K562 (cell line): ENCODE data around the gene SELENOT. TPM values are rescaled to one million over a fixed set of nuclear protein-coding genes. Genes with fewer than 3 reads are reported as not detected.
A peak's percentile ranks its signal among the peaks of the same experiment; 100 is the strongest.

ENCODE experiments used
- ELF4 ChIP-seq: fragments of 450-650 bp; formaldehyde crosslinking; IDR thresholded peaks from 2 replicates; pipeline ENCODE4 v1.4.0; 2022; ENCODE audit warnings: missing genetic modification characterization
- FOS ChIP-seq: IDR thresholded peaks from 3 replicates; pipeline ENCODE4 v1.6.1; 2011; ENCODE audit not compliant: insufficient read length; ENCODE audit errors: extremely low read depth
- MAX ChIP-seq: sonication (generic); formaldehyde crosslinking; IDR thresholded peaks from 2 replicates; pipeline ENCODE4 v1.9.0; 2022; ENCODE audit warnings: mild to moderate bottlenecking, missing genetic modification reagents
- NCOA4 ChIP-seq: fragments of 450-650 bp; IDR thresholded peaks from 2 replicates; pipeline ENCODE4 v1.6.1; 2018; ENCODE audit warnings: mild to moderate bottlenecking; ENCODE audit not compliant: partially characterized antibody
- NCOA6 ChIP-seq: fragments of 450-650 bp; IDR thresholded peaks from 2 replicates; pipeline ENCODE4 v1.6.1; 2017; ENCODE audit warnings: mild to moderate bottlenecking
- NFE2 ChIP-seq: IDR thresholded peaks from 2 replicates; pipeline ENCODE4 v1.6.1; 2014; ENCODE audit warnings: antibody characterized with exemption, low read depth
- PTRF ChIP-seq: fragments of 450-650 bp; IDR thresholded peaks from 2 replicates; pipeline ENCODE4 v1.6.1; 2016; ENCODE audit warnings: mild to moderate bottlenecking, missing genetic modification characterization, missing compliant biosample characterization
- RCOR1 ChIP-seq, 2 experiments: IDR thresholded peaks; 2 replicates each; pipeline ENCODE4 v1.6.1; 2012; ENCODE audit warnings: low read depth in 2 of 2, low read length in 2 of 2, borderline replicate concordance in 1 of 2, improper control_type of control experiment in 1 of 2
- SMARCE1 ChIP-seq: fragments of 450-650 bp; IDR thresholded peaks from 2 replicates; pipeline ENCODE4 v1.7.1; 2016; ENCODE audit warnings: mild to moderate bottlenecking
- SRSF1 ChIP-seq: fragments of 200-400 bp; formaldehyde crosslinking; IDR thresholded peaks from 2 replicates; pipeline ENCODE4 v1.6.1; 2017; ENCODE audit warnings: mild to moderate bottlenecking, low read depth, low read length, moderate library complexity
- TAF15 ChIP-seq: fragments of 200-400 bp; formaldehyde crosslinking; IDR thresholded peaks from 2 replicates; pipeline ENCODE4 v1.6.1; 2017; ENCODE audit warnings: mild to moderate bottlenecking, low read depth, low read length, moderate library complexity
- TOE1 ChIP-seq, 2 experiments: fragments of 450-650 bp in 1 of 2; sonication (generic) in 1 of 2; formaldehyde crosslinking in 1 of 2; IDR thresholded peaks; 2 replicates each; pipeline versions ENCODE4 v1.7.1 to v1.8.0; 2016 to 2022; ENCODE audit warnings: borderline replicate concordance in 2 of 2, mild to moderate bottlenecking in 2 of 2, antibody characterized with exemption in 1 of 2, inconsistent platforms in 1 of 2, low read depth in 1 of 2, missing genetic modification reagents in 1 of 2, moderate library complexity in 1 of 2
- ZNF316 ChIP-seq: fragments of 450-650 bp; IDR thresholded peaks from 2 replicates; pipeline ENCODE4 v1.6.1; 2016
- ZNF740 ChIP-seq, 3 experiments: fragments of 200-800 bp in 1 of 3; sonication (Bioruptor generic) in 1 of 3; sonication (generic) in 1 of 3; formaldehyde crosslinking in 1 of 3; IDR thresholded peaks; 2 replicates each; pipeline versions ENCODE4 v1.6.1 to v1.8.0; 2016 to 2022; ENCODE audit warnings: mild to moderate bottlenecking in 2 of 3, missing compliant biosample characterization in 2 of 3, missing genetic modification characterization in 2 of 3, missing genetic modification reagents in 1 of 3
- ZNF780A ChIP-seq: fragments of 250-450 bp; sonication (Bioruptor Pico); IDR thresholded peaks from 2 replicates; pipeline ENCODE4 v1.5.0; 2021; ENCODE audit warnings: mild to moderate bottlenecking
- polyA plus RNA-seq, 8 experiments: library from polyadenylated mRNA; depleted of rRNA in 4 of 8; stranded (reverse) in 5 of 8; unstranded in 3 of 8; fragments of >200 nt; fragmentation: Nextera tagmentation in 2 of 8; fragmentation: Illumina TruSeq in 1 of 8; extraction: Ambion mirVana in 2 of 8; extraction: Trizol in 1 of 8; gene quantifications; 2 replicates each; pipeline versions ENCODE4 v1.2.1 to v1.2.3, GENCODE V29; 2011 to 2014; ENCODE audit warnings: inconsistent platforms in 1 of 8, missing spikeins in 1 of 8
- total RNA-seq, 7 experiments: library from RNA; depleted of rRNA in 6 of 7; stranded (reverse); fragments of >200 nt in 6 of 7; fragmentation: Illumina TruSeq in 2 of 7; extraction: Trizol in 2 of 7; gene quantifications; 2 replicates each; pipeline versions ENCODE4 v1.2.1 to v1.2.3, GENCODE V29; 2011 to 2021; ENCODE audit warnings: low replicate concordance in 1 of 7
- TF ChIP-seq, protein P1 (sequence below): sonication (generic); formaldehyde crosslinking; IDR thresholded peaks from 2 replicates; pipeline ENCODE4 v1.8.0; 2022; ENCODE audit warnings: mild to moderate bottlenecking, missing genetic modification reagents
- TF ChIP-seq, protein P2 (sequence below), 2 experiments: fragments of 450-650 bp; IDR thresholded peaks; 2 replicates each; pipeline ENCODE4 v1.6.1; 2016
- TF ChIP-seq, protein P3 (sequence below): fragments of 250-450 bp; sonication (Bioruptor Pico); IDR thresholded peaks from 2 replicates; pipeline ENCODE4 v1.5.0; 2021; ENCODE audit warnings: mild to moderate bottlenecking, borderline replicate concordance

Gene SELENOT
- total and polyA plus RNA-seq, 9 of the 15 experiments (the other 6 are each of a cell fraction or from before 2014, with no cell fraction given), result 33.0 to 411 (median 91.9) TPM

- TF ChIP-seq ZNF740 (CRISPR knock-in tag; IDR thresholded peaks at IDR 0.05), result no peak
- no peak for TF ChIP-seq ZNF740 (tag; IDR thresholded peaks at IDR 0.05)
- TF ChIP-seq, protein P1, sequence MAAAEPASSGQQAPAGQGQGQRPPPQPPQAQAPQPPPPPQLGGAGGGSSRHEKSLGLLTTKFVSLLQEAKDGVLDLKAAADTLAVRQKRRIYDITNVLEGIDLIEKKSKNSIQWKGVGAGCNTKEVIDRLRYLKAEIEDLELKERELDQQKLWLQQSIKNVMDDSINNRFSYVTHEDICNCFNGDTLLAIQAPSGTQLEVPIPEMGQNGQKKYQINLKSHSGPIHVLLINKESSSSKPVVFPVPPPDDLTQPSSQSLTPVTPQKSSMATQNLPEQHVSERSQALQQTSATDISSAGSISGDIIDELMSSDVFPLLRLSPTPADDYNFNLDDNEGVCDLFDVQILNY (CRISPR knock-in tag), result no peak
- TF ChIP-seq TAF15, result no peak
- no peak for TF ChIP-seq NCOA4
- TF ChIP-seq, protein P2, sequence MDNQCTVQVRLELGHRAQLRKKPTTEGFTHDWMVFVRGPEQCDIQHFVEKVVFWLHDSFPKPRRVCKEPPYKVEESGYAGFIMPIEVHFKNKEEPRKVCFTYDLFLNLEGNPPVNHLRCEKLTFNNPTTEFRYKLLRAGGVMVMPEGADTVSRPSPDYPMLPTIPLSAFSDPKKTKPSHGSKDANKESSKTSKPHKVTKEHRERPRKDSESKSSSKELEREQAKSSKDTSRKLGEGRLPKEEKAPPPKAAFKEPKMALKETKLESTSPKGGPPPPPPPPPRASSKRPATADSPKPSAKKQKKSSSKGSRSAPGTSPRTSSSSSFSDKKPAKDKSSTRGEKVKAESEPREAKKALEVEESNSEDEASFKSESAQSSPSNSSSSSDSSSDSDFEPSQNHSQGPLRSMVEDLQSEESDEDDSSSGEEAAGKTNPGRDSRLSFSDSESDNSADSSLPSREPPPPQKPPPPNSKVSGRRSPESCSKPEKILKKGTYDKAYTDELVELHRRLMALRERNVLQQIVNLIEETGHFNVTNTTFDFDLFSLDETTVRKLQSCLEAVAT (IDR thresholded peaks at IDR 0.05), result 0 out of 4 replicates have a peak, but pooled peaks of 1 of the 2 experiments have one; percentile 61
- TF ChIP-seq NFE2, result peak; percentile 63
- TF ChIP-seq SMARCE1, result peak; percentile 49; the same call in 1 of the 2 replicates
- peak; percentile 73 for TF ChIP-seq ZNF316
- no peak for TF ChIP-seq FOS
- TF ChIP-seq ELF4 (CRISPR knock-in tag), result no peak
- TF ChIP-seq MAX (CRISPR knock-in tag), result no peak
- no peak for TF ChIP-seq PTRF (tag)
- no peak for TF ChIP-seq NCOA6
- TF ChIP-seq ZNF780A (CRISPR knock-in tag), result no peak
- TF ChIP-seq TOE1 (IDR thresholded peaks at IDR 0.05; ENCODE audit: borderline replicate concordance), result no peak
- TF ChIP-seq TOE1 (CRISPR knock-in tag; IDR thresholded peaks at IDR 0.05; ENCODE audit: borderline replicate concordance, low read depth), result no peak
- TF ChIP-seq, protein P3, sequence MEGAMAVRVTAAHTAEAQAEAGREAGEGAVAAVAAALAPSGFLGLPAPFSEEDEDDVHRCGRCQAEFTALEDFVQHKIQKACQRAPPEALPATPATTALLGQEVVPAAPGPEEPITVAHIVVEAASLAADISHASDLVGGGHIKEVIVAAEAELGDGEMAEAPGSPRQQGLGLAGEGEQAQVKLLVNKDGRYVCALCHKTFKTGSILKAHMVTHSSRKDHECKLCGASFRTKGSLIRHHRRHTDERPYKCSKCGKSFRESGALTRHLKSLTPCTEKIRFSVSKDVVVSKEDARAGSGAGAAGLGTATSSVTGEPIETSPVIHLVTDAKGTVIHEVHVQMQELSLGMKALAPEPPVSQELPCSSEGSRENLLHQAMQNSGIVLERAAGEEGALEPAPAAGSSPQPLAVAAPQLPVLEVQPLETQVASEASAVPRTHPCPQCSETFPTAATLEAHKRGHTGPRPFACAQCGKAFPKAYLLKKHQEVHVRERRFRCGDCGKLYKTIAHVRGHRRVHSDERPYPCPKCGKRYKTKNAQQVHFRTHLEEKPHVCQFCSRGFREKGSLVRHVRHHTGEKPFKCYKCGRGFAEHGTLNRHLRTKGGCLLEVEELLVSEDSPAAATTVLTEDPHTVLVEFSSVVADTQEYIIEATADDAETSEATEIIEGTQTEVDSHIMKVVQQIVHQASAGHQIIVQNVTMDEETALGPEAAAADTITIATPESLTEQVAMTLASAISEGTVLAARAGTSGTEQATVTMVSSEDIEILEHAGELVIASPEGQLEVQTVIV (CRISPR knock-in tag), result no peak
- peak in 1 of 2 experiments; percentile 50; a peak in 1 of 4 replicates for TF ChIP-seq RCOR1 (IDR thresholded peaks at IDR 0.05; ENCODE audit: borderline replicate concordance in 1 of 2, low read depth in 2 of 2, low read length in 2 of 2)
- no peak for TF ChIP-seq SRSF1
These were observed 3.0 kb downstream of the SELENOT start (continued) for GRCh38 chr3:150605998-150606641.
